Natural killer cell (primary cell): ENCODE results near the gene CDH5. TPM values are rescaled to one million over a fixed set of nuclear protein-coding genes. Genes with fewer than 3 reads are reported as not detected.

ENCODE experiments used
- ATAC-seq, 3 donors: fragments of 150-1000 bp in 2 of 3; fragments of 200-7000 bp in 1 of 3; cut with Tn5 transposase; 1 replicate in 1 of 3; 2 replicates in 2 of 3; pipeline ENCODE4 v1.10.0; 2021; ENCODE audit warnings: mild to moderate bottlenecking in 2 of 3, moderate library complexity in 2 of 3
- DNase-seq, 2 donors: peaks; one replicate each; pipeline versions ENCODE4 v3.0.0 to v3.0.0-alpha.2; 2013 to 2021; ENCODE audit warnings: mixed read lengths in 1 of 2
- H3K27ac ChIP-seq: one replicate; pipeline ENCODE4 v1.5.1; 2013; ENCODE audit warnings: mild to moderate bottlenecking, low read length
- H3K27me3 ChIP-seq: one replicate; pipeline ENCODE4 v1.6.1; 2013; ENCODE audit warnings: low read length; ENCODE audit not compliant: control insufficient read depth, insufficient read depth
- H3K36me3 ChIP-seq: one replicate; pipeline ENCODE4 v1.6.1; 2013; ENCODE audit warnings: low read length; ENCODE audit not compliant: control insufficient read depth, insufficient read depth
- H3K4me1 ChIP-seq: one replicate; pipeline ENCODE4 v1.6.1; 2013; ENCODE audit warnings: low read length; ENCODE audit not compliant: control insufficient read depth, insufficient read depth
- H3K4me3 ChIP-seq: one replicate; pipeline ENCODE4 v1.5.1; 2013; ENCODE audit warnings: low read length
- H3K9me3 ChIP-seq: one replicate; pipeline ENCODE4 v1.6.1; 2013; ENCODE audit warnings: low read length; ENCODE audit not compliant: control insufficient read depth, insufficient read depth
- H3K27ac Mint-ChIP-seq, 2 donors: one replicate each; pipeline ENCODE4 v1.8.0; 2022; ENCODE audit warnings: mild to moderate bottlenecking in 2 of 2, mixed read lengths in 2 of 2, moderate library complexity in 1 of 2
- H3K27me3 Mint-ChIP-seq, 2 donors: one replicate each; pipeline ENCODE4 v1.8.0; 2022; ENCODE audit warnings: low read depth in 2 of 2, mixed read lengths in 2 of 2
- H3K36me3 Mint-ChIP-seq: one replicate; pipeline ENCODE4 v1.8.0; 2022; ENCODE audit warnings: mixed read lengths
- H3K4me1 Mint-ChIP-seq, 2 donors: one replicate each; pipeline ENCODE4 v1.8.0; 2022; ENCODE audit warnings: mixed read lengths in 2 of 2
- H3K4me3 Mint-ChIP-seq: one replicate; pipeline ENCODE4 v1.8.0; 2022; ENCODE audit warnings: mild to moderate bottlenecking, moderate library complexity, mixed read lengths
- H3K9me3 Mint-ChIP-seq, 2 donors: one replicate each; pipeline ENCODE4 v1.8.0; 2022; ENCODE audit warnings: mixed read lengths in 2 of 2
- CTCF ChIP-seq: fragments of 200-600 bp; IDR thresholded peaks from one replicate; pipeline ENCODE4 v1.8.0; 2022; ENCODE audit warnings: antibody characterized with exemption
- WGBS: methylation state at CpG from one replicate; pipeline ENCODE4 v1.1.7; 2013; ENCODE audit warnings: missing lambda C conversion rate; ENCODE audit not compliant: insufficient coverage; 5-methylcytosine and 5-hydroxymethylcytosine counted together
- intact Hi-C: fragments of 100-400 bp; cut with micrococcal nuclease; formaldehyde crosslinking; loops from one replicate; pipeline ENCODE4 v1.14.2; 2022
- total RNA-seq, 4 donors: library from RNA; stranded (reverse); fragments of 120-200 nt in 1 of 4; gene quantifications; one replicate each; pipeline versions ENCODE4 v1.2.3 to v1.2.4, GENCODE V29; 2013 to 2022

The CDH5 gene
- total RNA-seq, 3 donors from 2014 or later (not counting 1 experiment from before 2014, with no cell fraction given) = not detected

GRCh38 chr16:66386629-66387622 is 20.4 kb downstream of the CDH5 start:
- ATAC-seq = no peak

GRCh38 chr16:66387817-66388332 is 21.4 kb downstream of the CDH5 start:
- no peaks in the 10 kb centered on the region for H3K4me1 ChIP-seq
- no peaks in the 10 kb centered on the region for H3K27me3 ChIP-seq
- H3K4me1 Mint-ChIP-seq = no peaks in the 10 kb centered on the region
- WGBS = 65% methylated on average over 2 of the region's 2 CpGs
- no peak for TF ChIP-seq CTCF
- DNase-seq (no peak), ATAC-seq (no peak)
- no peaks in the 10 kb centered on the region for H3K9me3 ChIP-seq
- no peak overlapping the region for H3K27ac ChIP-seq
- H3K27me3 Mint-ChIP-seq = peaks cover 4 to 6% of the 10 kb centered on the region in 2 donors
- H3K36me3 Mint-ChIP-seq = no peaks in the 10 kb centered on the region
- no peaks in the 10 kb centered on the region for H3K9me3 Mint-ChIP-seq
- no peaks in the 10 kb centered on the region for H3K36me3 ChIP-seq
- no peak overlapping the region for H3K27ac Mint-ChIP-seq
- H3K4me3 Mint-ChIP-seq = no peak overlapping the region
- intact Hi-C loops = no loop called here
- H3K4me3 ChIP-seq = no peak overlapping the region

More at GRCh38 chr16:66386629-66387622, 20.4 kb downstream of the CDH5 start:
- no peaks in the 10 kb centered on the region for H3K9me3 Mint-ChIP-seq
- no peak overlapping the region for H3K27ac ChIP-seq
- TF ChIP-seq CTCF = no peak
- H3K36me3 Mint-ChIP-seq = no peaks in the 10 kb centered on the region
- no peak overlapping the region for H3K4me3 ChIP-seq
- no peaks in the 10 kb centered on the region for H3K36me3 ChIP-seq
- peaks cover 4 to 6% of the 10 kb centered on the region in 2 donors for H3K27me3 Mint-ChIP-seq
- no peak for DNase-seq
- no peaks in the 10 kb centered on the region for H3K4me1 ChIP-seq
- no peaks in the 10 kb centered on the region for H3K9me3 ChIP-seq
- no peak overlapping the region for H3K27ac Mint-ChIP-seq
- no peak overlapping the region for H3K4me3 Mint-ChIP-seq
- 93% methylated on average over 20 of the region's 20 CpGs for WGBS
- no peaks in the 10 kb centered on the region for H3K27me3 ChIP-seq
- intact Hi-C loops = no loop called here
- H3K4me1 Mint-ChIP-seq = no peaks in the 10 kb centered on the region

GRCh38 chr16:66388350-66389139 is 22.1 kb downstream of the CDH5 start:
- Histone ChIP-seq H3K4me3 (no peak overlapping the region), H3K9me3 (no peaks in the 10 kb centered on the region), H3K27ac (no peak overlapping the region), H3K4me1 (no peaks in the 10 kb centered on the region), H3K36me3 (no peaks in the 10 kb centered on the region), H3K27me3 (no peaks in the 10 kb centered on the region)
- no peak for DNase-seq
- Mint-ChIP-seq H3K27me3 (peaks cover 3 to 6% of the 10 kb centered on the region in 2 donors), H3K9me3 (no peaks in the 10 kb centered on the region), H3K27ac (no peak overlapping the region), H3K4me1 (no peaks in the 10 kb centered on the region), H3K36me3 (no peaks in the 10 kb centered on the region), H3K4me3 (no peak overlapping the region)
- ATAC-seq = no peak
- WGBS = 88% methylated on average over 6 of the region's 6 CpGs
- intact Hi-C loops = no loop called here
- TF ChIP-seq CTCF = no peak
